DMS79 (cell line): ENCODE results near the gene RAPGEF5.

ENCODE experiments used
- DNase-seq: peaks from one replicate; lab custom pipeline; 2025; lab: John Stamatoyannopoulos, UW

The RAPGEF5 gene

GRCh38 chr7:22151901-22152300 lies 205.1 kb downstream of the RAPGEF5 start:
- no peak for DNase-seq

- DNase-seq = no peak
Measured at GRCh38 chr7:22150221-22150620, 206.7 kb downstream of the RAPGEF5 start.

GRCh38 chr7:22147868-22148267 lies 209.1 kb downstream of the RAPGEF5 start:
- no peak for DNase-seq

- peak; percentile 53 for DNase-seq
Measured at GRCh38 chr7:22146961-22147512, 209.9 kb downstream of the RAPGEF5 start.

GRCh38 chr7:22144950-22145349 lies 212.0 kb downstream of the RAPGEF5 start:
- no peak for DNase-seq

GRCh38 chr7:22143491-22143890 lies 213.5 kb downstream of the RAPGEF5 start:
- DNase-seq = no peak

- DNase-seq = no peak
Measured at GRCh38 chr7:22142572-22142971, 214.4 kb downstream of the RAPGEF5 start.

GRCh38 chr7:22141355-22141754 lies 215.6 kb downstream of the RAPGEF5 start:
- no peak for DNase-seq

GRCh38 chr7:22140578-22140977 lies 216.4 kb downstream of the RAPGEF5 start:
- DNase-seq = no peak

GRCh38 chr7:22138886-22139285 lies 218.1 kb downstream of the RAPGEF5 start:
- DNase-seq = no peak

GRCh38 chr7:22138106-22138505 lies 218.8 kb downstream of the RAPGEF5 start:
- no peak for DNase-seq

- DNase-seq = no peak
Measured at GRCh38 chr7:22137466-22137865, 219.5 kb downstream of the RAPGEF5 start.

- no peak for DNase-seq
Measured at GRCh38 chr7:22137026-22137425, 219.9 kb downstream of the RAPGEF5 start.

- DNase-seq = no peak
Measured at GRCh38 chr7:22129819-22130580, 227.0 kb downstream of the RAPGEF5 start.

- DNase-seq = no peak
Measured at GRCh38 chr7:22129166-22129565, 227.8 kb downstream of the RAPGEF5 start.

- DNase-seq = no peak
Measured at GRCh38 chr7:22128528-22128920, 228.4 kb downstream of the RAPGEF5 start.

- no peak for DNase-seq
Measured at GRCh38 chr7:22127835-22128527, 229.0 kb downstream of the RAPGEF5 start.

GRCh38 chr7:22125436-22125835 lies 231.5 kb downstream of the RAPGEF5 start:
- no peak for DNase-seq

- DNase-seq = no peak
Measured at GRCh38 chr7:22124941-22125340, 232.0 kb downstream of the RAPGEF5 start.

- DNase-seq = no peak
Measured at GRCh38 chr7:22123139-22123538, 233.8 kb downstream of the RAPGEF5 start.

- no peak for DNase-seq
Measured at GRCh38 chr7:22121702-22122474, 235.1 kb downstream of the RAPGEF5 start.

- DNase-seq = no peak
Measured at GRCh38 chr7:22120391-22121053, 236.4 kb downstream of the RAPGEF5 start.
